Upper lobe of right lung (tissue), 1 donor: ENCODE measurements around the gene AP3B1. TPM values are rescaled to one million over a fixed set of nuclear protein-coding genes. Genes with fewer than 3 reads are reported as not detected.
A peak's percentile ranks its signal among the peaks of the same experiment; 100 is the strongest.

Source experiments
- ATAC-seq: fragments of 200-7000 bp; cut with Tn5 transposase; one replicate; pipeline ENCODE4 v1.9.1; 2020; ENCODE audit warnings: mild to moderate bottlenecking, moderate library complexity
- DNase-seq: peaks from one replicate; pipeline ENCODE4 v3.0.0-alpha.2; 2020
- H3K27ac ChIP-seq: fragments of 200-600 bp; one replicate; pipeline ENCODE4 v1.8.0; 2022
- H3K27me3 ChIP-seq: fragments of 200-600 bp; one replicate; pipeline ENCODE4 v1.8.0; 2022; ENCODE audit warnings: mild to moderate bottlenecking
- H3K36me3 ChIP-seq: fragments of 200-600 bp; one replicate; pipeline ENCODE4 v1.8.0; 2022
- H3K4me1 ChIP-seq: fragments of 200-600 bp; one replicate; pipeline ENCODE4 v1.8.0; 2022
- H3K4me3 ChIP-seq: fragments of 200-600 bp; one replicate; pipeline ENCODE4 v1.8.0; 2022; ENCODE audit warnings: mild to moderate bottlenecking
- H3K9me3 ChIP-seq: fragments of 200-600 bp; one replicate; pipeline ENCODE4 v1.8.0; 2022
- CTCF ChIP-seq: fragments of 200-600 bp; IDR thresholded peaks from one replicate; pipeline ENCODE4 v1.8.0; 2022; ENCODE audit warnings: antibody characterized with exemption
- intact Hi-C: fragments of 100-400 bp; cut with DNase I; formaldehyde crosslinking; loops from one replicate; pipeline ENCODE4 v1.11.0; 2022
- total RNA-seq: library from RNA; stranded (reverse); fragmentation: NEBNext Ultra II Directional; extraction: Animal tissue kit (Norgen Biotek cat#: 25700); gene quantifications from one replicate; pipeline ENCODE4 v1.2.1, GENCODE V29; 2021
- donor health status: DM: no; HTN: yes; CAD: no; lungs with severe emphysema.

AP3B1 gene
- total RNA-seq, 1 donor from 2014 or later, result 32.9 TPM

- no peak for ATAC-seq
- no peak for DNase-seq
- no peaks in the 10 kb centered on the region for H3K27me3 ChIP-seq
- H3K4me1 ChIP-seq, result peaks cover 6% of the 10 kb centered on the region
- TF ChIP-seq CTCF, result no peak
- intact Hi-C loops, result no loop called here
- H3K4me3 ChIP-seq, result no peak overlapping the region
- H3K9me3 ChIP-seq, result no peaks in the 10 kb centered on the region
- no peak overlapping the region for H3K27ac ChIP-seq
- no peaks in the 10 kb centered on the region for H3K36me3 ChIP-seq
These were observed 22.7 kb downstream of the AP3B1 start for GRCh38 chr5:78271766-78272165.

- DNase-seq, result no peak
These were observed 25.3 kb downstream of the AP3B1 start for GRCh38 chr5:78269088-78269703.

GRCh38 chr5:78268356-78268755, 26.1 kb downstream of the AP3B1 start:
- Histone ChIP-seq H3K9me3 (no peaks in the 10 kb centered on the region), H3K4me3 (no peak overlapping the region), H3K36me3 (peaks cover 32% of the 10 kb centered on the region), H3K27me3 (no peaks in the 10 kb centered on the region), H3K27ac (no peak overlapping the region), H3K4me1 (peaks cover 6% of the 10 kb centered on the region)
- intact Hi-C loops, result no loop called here
- ATAC-seq (peak; percentile 64), DNase-seq (no peak)
- TF ChIP-seq CTCF, result no peak

More at GRCh38 chr5:78269088-78269703, 25.3 kb downstream of the AP3B1 start:
- Histone ChIP-seq H3K27ac (no peak overlapping the region), H3K4me3 (no peak overlapping the region), H3K4me1 (peaks cover 6% of the 10 kb centered on the region), H3K9me3 (no peaks in the 10 kb centered on the region), H3K27me3 (no peaks in the 10 kb centered on the region), H3K36me3 (peaks cover 24% of the 10 kb centered on the region)
- peak; percentile 61 for TF ChIP-seq CTCF
- ATAC-seq, result peak; percentile 30
- intact Hi-C loops, result no loop called here

GRCh38 chr5:78265163-78265562, 29.3 kb downstream of the AP3B1 start:
- peaks cover 36% of the 10 kb centered on the region for H3K36me3 ChIP-seq
- no peak overlapping the region for H3K27ac ChIP-seq
- no peak overlapping the region for H3K4me3 ChIP-seq
- no peak for ATAC-seq
- DNase-seq, result no peak
- intact Hi-C loops, result no loop called here
- no peaks in the 10 kb centered on the region for H3K27me3 ChIP-seq
- TF ChIP-seq CTCF, result no peak
- H3K4me1 ChIP-seq, result peaks cover 6% of the 10 kb centered on the region
- no peaks in the 10 kb centered on the region for H3K9me3 ChIP-seq

- Histone ChIP-seq H3K36me3 (peaks cover 36% of the 10 kb centered on the region), H3K27ac (no peak overlapping the region), H3K27me3 (no peaks in the 10 kb centered on the region), H3K4me3 (no peak overlapping the region), H3K4me1 (peaks cover 6% of the 10 kb centered on the region), H3K9me3 (no peaks in the 10 kb centered on the region)
- DNase-seq, result no peak
- intact Hi-C loops, result no loop called here
- no peak for ATAC-seq
- no peak for TF ChIP-seq CTCF
These were observed 29.9 kb downstream of the AP3B1 start for GRCh38 chr5:78264600-78264999.

GRCh38 chr5:78260771-78261170, 33.7 kb downstream of the AP3B1 start:
- H3K4me1 ChIP-seq, result no peaks in the 10 kb centered on the region
- H3K9me3 ChIP-seq, result peaks cover 5% of the 10 kb centered on the region
- no peak overlapping the region for H3K27ac ChIP-seq
- peaks cover 28% of the 10 kb centered on the region for H3K36me3 ChIP-seq
- ATAC-seq (no peak), DNase-seq (no peak)
- TF ChIP-seq CTCF, result no peak
- no peak overlapping the region for H3K4me3 ChIP-seq
- intact Hi-C loops, result no loop called here
- H3K27me3 ChIP-seq, result no peaks in the 10 kb centered on the region
